ENCODE data around the gene NEDD9.

Gene NEDD9

DNA sequence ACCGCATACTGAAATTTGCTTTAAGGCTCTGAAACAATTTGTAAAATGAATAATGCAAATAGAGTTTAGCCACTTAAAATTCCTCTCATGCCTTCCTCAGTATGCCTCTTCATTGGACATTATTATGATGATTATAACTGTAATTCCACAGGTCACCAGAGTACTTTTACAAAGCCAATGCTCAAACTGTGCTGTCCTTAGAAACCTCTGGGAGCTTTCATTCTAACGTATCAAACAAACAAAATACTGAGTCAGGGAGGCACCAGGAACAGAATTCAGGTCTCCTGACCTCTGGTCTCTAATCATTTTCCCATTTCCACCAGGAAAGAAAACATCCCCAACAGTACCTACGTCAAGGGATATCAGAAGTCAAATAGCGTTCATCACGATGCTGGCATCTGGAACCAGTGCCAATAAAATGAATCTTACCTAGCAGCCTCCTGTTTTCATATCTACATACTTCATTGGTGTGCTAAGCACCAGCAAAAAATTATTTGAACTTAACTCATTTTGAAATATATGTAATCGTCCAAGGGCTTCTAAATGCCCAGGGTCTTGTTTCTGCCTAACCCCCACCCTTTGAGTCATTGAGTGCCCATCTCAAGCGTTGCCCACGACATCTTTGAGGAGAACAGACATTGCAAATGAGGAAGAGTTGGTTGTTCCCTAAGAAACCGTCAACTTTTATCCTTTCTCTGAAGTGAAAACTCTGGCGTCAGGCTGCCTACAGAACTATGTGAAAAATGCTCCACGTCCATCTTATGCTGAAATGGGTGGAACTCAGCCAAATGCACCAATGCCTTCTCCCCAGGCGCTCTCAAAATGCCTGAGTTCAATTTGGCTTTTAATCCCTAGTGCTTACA lies 37.9 kb downstream of the NEDD9 start:
- TF ChIP-seq, protein P1, sequence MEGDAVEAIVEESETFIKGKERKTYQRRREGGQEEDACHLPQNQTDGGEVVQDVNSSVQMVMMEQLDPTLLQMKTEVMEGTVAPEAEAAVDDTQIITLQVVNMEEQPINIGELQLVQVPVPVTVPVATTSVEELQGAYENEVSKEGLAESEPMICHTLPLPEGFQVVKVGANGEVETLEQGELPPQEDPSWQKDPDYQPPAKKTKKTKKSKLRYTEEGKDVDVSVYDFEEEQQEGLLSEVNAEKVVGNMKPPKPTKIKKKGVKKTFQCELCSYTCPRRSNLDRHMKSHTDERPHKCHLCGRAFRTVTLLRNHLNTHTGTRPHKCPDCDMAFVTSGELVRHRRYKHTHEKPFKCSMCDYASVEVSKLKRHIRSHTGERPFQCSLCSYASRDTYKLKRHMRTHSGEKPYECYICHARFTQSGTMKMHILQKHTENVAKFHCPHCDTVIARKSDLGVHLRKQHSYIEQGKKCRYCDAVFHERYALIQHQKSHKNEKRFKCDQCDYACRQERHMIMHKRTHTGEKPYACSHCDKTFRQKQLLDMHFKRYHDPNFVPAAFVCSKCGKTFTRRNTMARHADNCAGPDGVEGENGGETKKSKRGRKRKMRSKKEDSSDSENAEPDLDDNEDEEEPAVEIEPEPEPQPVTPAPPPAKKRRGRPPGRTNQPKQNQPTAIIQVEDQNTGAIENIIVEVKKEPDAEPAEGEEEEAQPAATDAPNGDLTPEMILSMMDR (IDR thresholded peaks at IDR 0.05): no peak
- Histone ChIP-seq H3K36me3 (peaks cover 61% of the 10 kb centered on the region), H3K27me3 (no peaks in the 10 kb centered on the region), H3K27ac (no peak overlapping the region), H3K4me1 (ENCODE audit: control insufficient read depth in 1 of 2, insufficient read depth in 1 of 2, low read depth in 1 of 2, low read length in 1 of 2) (no peaks in the 10 kb centered on the region), H3K4me3 (ENCODE audit: low read depth in 1 of 2, low read length in 1 of 2) (no peak overlapping the region), H3K9me3 (no peaks in the 10 kb centered on the region)

DNA sequence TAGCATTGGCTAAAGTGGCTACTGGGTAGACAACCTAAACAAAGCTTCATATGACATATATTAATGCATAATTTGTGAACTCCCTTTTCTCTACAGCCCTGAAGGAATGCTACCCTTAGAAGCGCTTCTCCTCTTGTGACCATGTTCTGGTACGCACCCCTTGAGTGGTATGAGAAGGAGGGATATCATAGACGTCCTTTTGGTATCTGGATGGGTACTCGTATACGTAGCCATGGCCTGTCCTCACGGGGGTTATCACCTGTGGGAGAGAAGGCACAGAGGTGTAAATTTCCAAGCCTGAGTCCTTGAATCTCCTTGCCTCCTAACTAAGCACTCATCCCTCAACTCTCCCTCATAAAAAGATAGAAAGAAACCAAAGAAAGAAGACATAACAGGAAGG lies 39.0 kb downstream of the NEDD9 start:
- TF ChIP-seq, protein P1 (IDR thresholded peaks at IDR 0.05): no peak
- Histone ChIP-seq H3K27me3 (no peaks in the 10 kb centered on the region), H3K9me3 (no peaks in the 10 kb centered on the region), H3K4me3 (ENCODE audit: low read depth in 1 of 2, low read length in 1 of 2) (no peak overlapping the region), H3K27ac (no peak overlapping the region), H3K4me1 (ENCODE audit: control insufficient read depth in 1 of 2, insufficient read depth in 1 of 2, low read depth in 1 of 2, low read length in 1 of 2) (no peaks in the 10 kb centered on the region), H3K36me3 (peaks cover 64% of the 10 kb centered on the region)

DNA sequence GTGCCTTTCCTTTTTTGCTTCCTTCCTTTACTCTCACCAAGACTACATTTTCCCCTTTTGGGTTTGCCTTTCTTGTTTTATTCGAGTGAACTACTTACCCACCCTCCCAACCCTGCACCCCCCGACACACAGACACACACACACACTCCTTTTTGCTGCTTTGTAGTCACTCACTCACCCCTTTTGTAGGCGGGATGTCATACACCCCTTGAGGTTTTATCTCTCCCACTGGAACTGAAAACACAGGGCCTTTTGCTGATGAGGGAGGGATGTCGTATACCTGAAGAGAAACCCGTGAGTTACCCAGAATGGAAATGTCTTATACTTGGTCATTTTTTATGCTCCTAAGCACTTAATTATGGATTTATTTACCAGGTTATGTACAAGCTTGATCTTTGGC lies 40.3 kb downstream of the NEDD9 start:
- Histone ChIP-seq H3K4me1 (ENCODE audit: control insufficient read depth in 1 of 2, insufficient read depth in 1 of 2, low read depth in 1 of 2, low read length in 1 of 2) (no peaks in the 10 kb centered on the region), H3K4me3 (ENCODE audit: low read depth in 1 of 2, low read length in 1 of 2) (no peak overlapping the region), H3K9me3 (no peaks in the 10 kb centered on the region), H3K36me3 (peaks cover 64% of the 10 kb centered on the region), H3K27me3 (no peaks in the 10 kb centered on the region), H3K27ac (no peak overlapping the region)
- TF ChIP-seq, protein P1 (IDR thresholded peaks at IDR 0.05): no peak

DNA sequence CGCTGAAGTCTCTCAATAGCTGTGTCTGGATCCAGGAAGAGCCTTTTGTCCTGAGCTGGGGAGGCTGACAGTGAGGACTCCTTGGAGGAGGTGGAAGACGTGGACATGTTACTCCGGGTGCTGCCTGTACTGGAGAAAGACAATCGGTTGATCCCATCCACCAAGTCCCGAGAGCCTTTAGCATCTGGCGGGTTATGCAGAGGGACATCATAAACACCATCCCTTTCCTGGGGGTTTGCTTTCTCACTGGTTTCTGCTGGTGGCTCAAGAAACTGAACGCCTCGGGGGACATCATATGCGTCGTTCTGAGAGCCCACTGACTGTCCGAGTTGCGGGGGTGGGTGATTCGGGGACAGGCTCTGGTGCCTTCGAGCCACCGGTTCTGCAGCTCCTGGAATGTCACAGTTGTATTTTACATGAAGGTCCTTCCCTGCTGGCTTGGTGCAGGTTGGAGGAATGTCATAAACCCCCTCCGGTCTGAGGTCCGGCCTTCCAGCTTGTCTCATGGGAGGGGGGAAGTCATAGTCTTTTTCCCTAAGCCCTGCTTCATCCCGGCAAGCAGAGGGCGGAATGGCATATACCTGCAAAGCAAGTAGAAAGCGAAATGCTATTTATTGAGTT lies 41.7 kb downstream of the NEDD9 start:
- no peak overlapping the region for H3K27ac ChIP-seq
- H3K4me3 ChIP-seq (ENCODE audit: low read depth in 1 of 2, low read length in 1 of 2): no peak overlapping the region
- no peaks in the 10 kb centered on the region for H3K9me3 ChIP-seq
- H3K27me3 ChIP-seq: no peaks in the 10 kb centered on the region
- H3K4me1 ChIP-seq (ENCODE audit: control insufficient read depth in 1 of 2, insufficient read depth in 1 of 2, low read depth in 1 of 2, low read length in 1 of 2): no peaks in the 10 kb centered on the region
- peaks cover 78% of the 10 kb centered on the region for H3K36me3 ChIP-seq
- TF ChIP-seq, protein P1 (IDR thresholded peaks at IDR 0.05): no peak

DNA sequence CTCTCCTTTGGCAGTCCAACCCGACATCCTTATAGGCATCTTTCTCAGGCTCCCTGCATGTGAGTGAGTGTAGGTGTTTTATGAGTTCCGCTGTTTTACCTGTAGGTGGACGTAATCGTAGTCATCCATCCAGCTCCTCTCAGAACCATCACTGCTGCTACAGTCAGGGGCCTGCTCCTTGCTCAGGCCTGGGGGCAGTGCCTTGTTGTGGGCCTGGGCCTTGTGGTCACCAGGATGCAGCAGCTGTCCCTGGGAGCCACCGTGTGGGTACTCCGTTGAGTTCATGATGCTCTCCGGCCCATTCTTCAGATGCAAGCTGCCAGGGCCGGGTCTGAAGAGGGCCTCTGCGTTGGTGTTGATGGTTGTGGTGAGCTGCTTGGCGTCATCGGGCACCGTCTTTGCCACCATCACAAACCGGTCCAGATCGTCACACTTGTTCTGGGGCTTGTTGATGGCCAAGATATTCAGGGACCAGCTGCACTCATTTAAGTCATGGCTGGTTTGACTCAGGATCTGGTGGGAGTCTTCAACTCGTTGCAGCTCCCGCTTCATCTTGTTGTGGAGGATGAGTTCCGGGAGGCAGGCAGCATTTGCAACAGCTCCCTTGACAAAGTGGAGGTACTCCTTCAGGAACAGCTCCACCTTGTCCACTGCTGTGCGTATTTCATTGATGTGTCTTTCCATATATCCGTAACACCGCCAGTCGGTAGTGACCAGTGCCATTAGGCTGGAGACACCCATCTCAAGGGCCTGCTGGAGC lies 42.4 kb downstream of the NEDD9 start:
- no peaks in the 10 kb centered on the region for H3K4me1 ChIP-seq (ENCODE audit: control insufficient read depth in 1 of 2, insufficient read depth in 1 of 2, low read depth in 1 of 2, low read length in 1 of 2)
- H3K27me3 ChIP-seq: no peaks in the 10 kb centered on the region
- peaks cover 85% of the 10 kb centered on the region for H3K36me3 ChIP-seq
- TF ChIP-seq, protein P1 (IDR thresholded peaks at IDR 0.05): no peak
- H3K9me3 ChIP-seq: no peaks in the 10 kb centered on the region
- H3K4me3 ChIP-seq (ENCODE audit: low read depth in 1 of 2, low read length in 1 of 2): no peak overlapping the region
- no peak overlapping the region for H3K27ac ChIP-seq
